ENCODE results near the gene NNAT. TPM values are rescaled to one million over a fixed set of nuclear protein-coding genes. Genes with fewer than 3 reads are reported as not detected.
"Not testable (repeated sequence)": the region's sequence is repeated elsewhere in the genome, so short reads cannot be mapped to it uniquely, and the experiment has no call there.

The NNAT gene
- total RNA-seq, 2 donors from 2014 or later, result 0.78 to 2.6 TPM

- no peak for TF ChIP-seq CTCF (IDR thresholded peaks at IDR 0.05)
- peaks cover 0 to 2% of the 10 kb centered on the region in 2 donors for H3K4me1 ChIP-seq
Measured at GRCh38 chr20:37539424-37539823, 18.4 kb downstream of the NNAT start.

DNA sequence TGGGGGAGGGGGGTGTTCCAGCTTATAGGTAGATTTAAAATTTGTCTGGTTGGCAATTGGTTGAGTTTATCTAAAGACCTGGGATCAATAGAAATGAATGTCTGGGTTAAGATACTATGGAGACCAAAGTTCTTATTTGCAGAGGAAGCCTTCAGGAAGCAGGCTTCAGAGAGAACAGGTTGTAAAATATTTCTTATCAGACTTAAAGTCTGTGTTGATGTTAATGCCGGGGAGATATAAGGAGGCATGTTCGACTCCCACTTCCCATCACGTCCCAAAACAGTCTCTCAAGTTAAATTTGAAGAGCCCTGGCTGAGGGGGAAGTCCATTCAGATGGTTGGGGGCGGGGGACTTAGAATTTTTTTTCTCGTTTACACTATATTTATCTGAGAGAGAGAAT, 19.0 kb downstream of the NNAT start:
- Histone ChIP-seq H3K27ac (no peak overlapping the region), H3K4me1 (no peaks in the 10 kb centered on the region), H3K27me3 (no peaks in the 10 kb centered on the region), H3K4me3 (no peak overlapping the region), H3K9me3 (no peaks in the 10 kb centered on the region), H3K36me3 (no peaks in the 10 kb centered on the region)
- TF ChIP-seq CTCF (IDR thresholded peaks at IDR 0.05), result no peak
- DNase-seq (ENCODE audit: low spot score), result no peak

More at GRCh38 chr20:37539424-37539823, 18.4 kb downstream of the NNAT start:
- no peaks in the 10 kb centered on the region for H3K27me3 ChIP-seq
- no peaks in the 10 kb centered on the region for H3K36me3 ChIP-seq
- H3K4me3 ChIP-seq, result no peak overlapping the region
- no peak for DNase-seq (ENCODE audit: low spot score)
- no peaks in the 10 kb centered on the region for H3K9me3 ChIP-seq
- H3K27ac ChIP-seq, result no peak overlapping the region

GRCh38 chr20:37540838-37541237, 19.8 kb downstream of the NNAT start:
- DNase-seq (ENCODE audit: low spot score); H3K27me3 ChIP-seq; H3K4me3 ChIP-seq; H3K4me1 ChIP-seq; H3K36me3 ChIP-seq; H3K27ac ChIP-seq; H3K9me3 ChIP-seq: not testable (repeated sequence)

GRCh38 chr20:37541326-37541725, 20.3 kb downstream of the NNAT start:
- TF ChIP-seq CTCF (IDR thresholded peaks at IDR 0.05), result no peak
- no peak overlapping the region for H3K4me3 ChIP-seq
- no peak overlapping the region for H3K27ac ChIP-seq
- no peak for DNase-seq (ENCODE audit: low spot score)
- no peaks in the 10 kb centered on the region for H3K27me3 ChIP-seq
- H3K4me1 ChIP-seq, result no peaks in the 10 kb centered on the region
- no peaks in the 10 kb centered on the region for H3K9me3 ChIP-seq
- no peaks in the 10 kb centered on the region for H3K36me3 ChIP-seq

DNA sequence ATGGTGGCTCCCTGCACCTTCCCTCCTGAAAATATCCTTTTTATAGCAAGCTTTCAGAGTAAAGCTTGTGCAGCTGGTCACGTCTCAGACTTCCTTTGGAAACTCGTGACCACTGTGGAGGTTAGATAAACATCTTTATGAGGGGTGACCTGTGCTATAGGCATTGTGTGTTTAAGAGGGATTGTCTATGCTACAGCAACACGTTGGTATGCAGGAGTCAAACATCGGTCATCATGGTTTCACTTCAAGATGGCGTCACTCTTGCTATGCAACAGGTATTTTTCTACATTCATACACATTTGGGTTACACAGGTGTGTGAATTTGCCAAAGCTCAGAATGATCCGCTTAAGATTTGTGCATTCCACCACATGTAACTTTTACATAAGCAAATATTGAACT, 21.2 kb downstream of the NNAT start:
- TF ChIP-seq CTCF (IDR thresholded peaks at IDR 0.05), result no peak
- Histone ChIP-seq H3K4me3 (no peak overlapping the region), H3K27me3 (no peaks in the 10 kb centered on the region), H3K9me3 (no peaks in the 10 kb centered on the region), H3K27ac (no peak overlapping the region), H3K4me1 (no peaks in the 10 kb centered on the region), H3K36me3 (no peaks in the 10 kb centered on the region)
- DNase-seq (ENCODE audit: low spot score), result no peak

GRCh38 chr20:37543828-37544227, 22.8 kb downstream of the NNAT start:
- peak; percentile 23 for DNase-seq (ENCODE audit: low spot score)
- Histone ChIP-seq H3K36me3 (no peaks in the 10 kb centered on the region), H3K27me3 (no peaks in the 10 kb centered on the region), H3K4me3 (no peak overlapping the region), H3K9me3 (no peaks in the 10 kb centered on the region), H3K27ac (no peak overlapping the region), H3K4me1 (no peaks in the 10 kb centered on the region)
- no peak for TF ChIP-seq CTCF (IDR thresholded peaks at IDR 0.05)

Data from right atrium auricular region (tissue), 2 donors.